HepG2 (cell line): ENCODE results near the gene BPIFB6. TPM values are rescaled to one million over a fixed set of nuclear protein-coding genes. Genes with fewer than 3 reads are reported as not detected.

Source experiments
- ATAC-seq: fragments of 200-7000 bp; cut with Tn5 transposase; 3 replicates; pipeline ENCODE4 v1.9.1; 2020; ENCODE audit warnings: mild to moderate bottlenecking, moderate library complexity
- BruUV-seq: library from RNA; stranded (reverse); fragments of 400-500 nt; replicated peaks from 2 replicates; lab custom pipeline; 2021; lab: Mats Ljungman, UMichigan
- CTCF ChIA-PET: fragments of 300-600 bp; formaldehyde crosslinking; extraction: SDS; loops from one replicate; lab custom pipeline; 2021; ENCODE audit warnings: low total read pairs, inconsistent platforms, low intra/inter-chr PET ratio; lab: Yijun Ruan, JAX
- POLR2A ChIA-PET: fragments of 350-600 bp; sonication (Branson Sonifier 250); formaldehyde crosslinking; loops from one replicate; lab custom pipeline; 2020; ENCODE audit warnings: antibody characterized with exemption, inconsistent platforms; lab: Yijun Ruan, JAX
- DNase-seq: peaks from one replicate; pipeline ENCODE4 v3.0.0-alpha.2; 2015; ENCODE audit warnings: low spot score
- FAIRE-seq: peaks from 3 replicates; lab custom pipeline; 2011; peaks lifted over from hg19 to GRCh38; lab: Jason Lieb, UNC
- H2AFZ ChIP-seq: one replicate; pipeline ENCODE4 v1.6.1; 2011; ENCODE audit warnings: low read length, inconsistent platforms
- H3K27ac ChIP-seq: fragments of 300-600 bp; 3 replicates; pipeline ENCODE4 v1.8.0; 2011; ENCODE audit warnings: mixed run types, mild to moderate bottlenecking, mixed read lengths, low read length, inconsistent platforms; ENCODE audit not compliant: insufficient read depth; ENCODE audit errors: extremely low read length
- H3K27me3 ChIP-seq, 2 experiments: fragments of 200-600 bp in 1 of 2; 2 replicates in 1 of 2; 3 replicates in 1 of 2; pipeline versions ENCODE4 v1.6.0 to v1.8.0; 2011; ENCODE audit warnings: low read length in 2 of 2, mild to moderate bottlenecking in 2 of 2, moderate library complexity in 2 of 2, inconsistent platforms in 1 of 2; ENCODE audit not compliant: insufficient read depth in 2 of 2, control insufficient read depth in 1 of 2
- H3K36me3 ChIP-seq, 2 experiments: fragments of 200-600 bp in 1 of 2; replicated peaks in 1 of 2; 2 replicates in 1 of 2; 3 replicates in 1 of 2; pipeline versions ENCODE4 v1.5.1 to v1.8.0; 2011; ENCODE audit warnings: low read length in 2 of 2, inconsistent platforms in 1 of 2; ENCODE audit not compliant: insufficient read depth in 2 of 2, control insufficient read depth in 1 of 2
- H3K4me1 ChIP-seq: 2 replicates; pipeline ENCODE4 v1.5.1; 2012; ENCODE audit warnings: low read length, inconsistent platforms; ENCODE audit not compliant: insufficient read depth
- H3K4me2 ChIP-seq: 2 replicates; pipeline ENCODE4 v1.6.0; 2011; ENCODE audit warnings: low read depth, low read length, inconsistent platforms
- H3K4me3 ChIP-seq, 3 experiments: fragments of 200-600 bp in 1 of 3; sonication (generic), shearing (Covaris generic) in 1 of 3; replicated peaks in 1 of 3; 2 replicates each; pipeline ENCODE4 v1.5.1; 2011 to 2016; ENCODE audit warnings: low read length in 3 of 3, inconsistent platforms in 2 of 3, low read depth in 2 of 3, mild to moderate bottlenecking in 2 of 3, control low read depth in 1 of 3, mixed read lengths in 1 of 3; ENCODE audit not compliant: insufficient read depth in 1 of 3
- H3K79me2 ChIP-seq: one replicate; pipeline ENCODE4 v1.6.1; 2011; ENCODE audit warnings: low read length, inconsistent platforms; ENCODE audit not compliant: insufficient read depth
- H3K9ac ChIP-seq: 2 replicates; pipeline ENCODE4 v1.6.0; 2011; ENCODE audit warnings: mild to moderate bottlenecking, low read depth, low read length, inconsistent platforms; ENCODE audit not compliant: insufficient read depth
- H3K9me3 ChIP-seq: 2 replicates; pipeline ENCODE4 v1.5.1; 2012; ENCODE audit warnings: mild to moderate bottlenecking, low read length
- H4K20me1 ChIP-seq: 2 replicates; pipeline ENCODE4 v1.6.0; 2011; ENCODE audit warnings: inconsistent platforms, mild to moderate bottlenecking, low read length, moderate library complexity; ENCODE audit not compliant: insufficient read depth
- ASH2L ChIP-seq: fragments of 300-600, 200-600 bp; sonication (generic); IDR thresholded peaks from 2 replicates; pipeline ENCODE4 v1.7.0; 2017; ENCODE audit warnings: low read depth, mild to moderate bottlenecking, moderate library complexity, mixed read lengths, low read length; ENCODE audit not compliant: insufficient read length
- CREB1 ChIP-seq, 2 experiments: fragments of 450-650 bp in 1 of 2; IDR thresholded peaks; 2 replicates each; pipeline ENCODE4 v1.6.1; 2016 to 2017; ENCODE audit warnings: control low read depth in 1 of 2, mild to moderate bottlenecking in 1 of 2, missing compliant biosample characterization in 1 of 2, missing genetic modification characterization in 1 of 2
- IKZF4 ChIP-seq: sonication (generic); formaldehyde crosslinking; IDR thresholded peaks from 2 replicates; pipeline ENCODE4 v1.5.1; 2020; ENCODE audit warnings: borderline replicate concordance, mild to moderate bottlenecking, low read depth, missing genetic modification reagents; ENCODE audit errors: not compliant biosample characterization
- PATZ1 ChIP-seq: sonication (generic); formaldehyde crosslinking; IDR thresholded peaks from 2 replicates; pipeline ENCODE4 v1.4.0; 2020; ENCODE audit warnings: missing genetic modification reagents
- RXRA ChIP-seq: sonication (generic); formaldehyde crosslinking; IDR thresholded peaks from 2 replicates; pipeline ENCODE4 v1.5.1; 2020; ENCODE audit warnings: missing genetic modification reagents
- SMAD9 ChIP-seq: sonication (generic); formaldehyde crosslinking; IDR thresholded peaks from 2 replicates; pipeline ENCODE4 v1.5.1; 2020; ENCODE audit warnings: mild to moderate bottlenecking, missing genetic modification reagents
- TBX2 ChIP-seq: sonication (generic); formaldehyde crosslinking; IDR thresholded peaks from 2 replicates; pipeline ENCODE4 v1.5.0; 2020; ENCODE audit warnings: missing genetic modification reagents, mild to moderate bottlenecking, borderline replicate concordance
- TRAFD1 ChIP-seq: sonication (generic); formaldehyde crosslinking; IDR thresholded peaks from 2 replicates; pipeline ENCODE4 v1.5.1; 2020; ENCODE audit warnings: missing genetic modification reagents, mild to moderate bottlenecking, borderline replicate concordance
- ZC3H13 ChIP-seq: sonication (generic); formaldehyde crosslinking; IDR thresholded peaks from 2 replicates; pipeline ENCODE4 v1.8.1; 2023; ENCODE audit warnings: mild to moderate bottlenecking, missing genetic modification reagents, moderate library complexity
- ZMYM3 ChIP-seq: sonication (generic); formaldehyde crosslinking; IDR thresholded peaks from 2 replicates; pipeline ENCODE4 v1.5.1; 2020; ENCODE audit warnings: mild to moderate bottlenecking, missing genetic modification reagents
- ZNF564 ChIP-seq: sonication (generic); formaldehyde crosslinking; IDR thresholded peaks from 2 replicates; pipeline ENCODE4 v1.8.1; 2023; ENCODE audit warnings: mild to moderate bottlenecking, missing genetic modification reagents
- ZNF674 ChIP-seq: sonication (generic); formaldehyde crosslinking; IDR thresholded peaks from 2 replicates; pipeline ENCODE4 v1.5.0; 2020; ENCODE audit warnings: low read depth, mild to moderate bottlenecking, missing genetic modification reagents
- ZNF7 ChIP-seq: IDR thresholded peaks from 2 replicates; pipeline ENCODE4 v1.6.1; 2016; ENCODE audit warnings: missing biosample characterization, missing genetic modification reagents
- ZNF784 ChIP-seq: sonication (generic); formaldehyde crosslinking; IDR thresholded peaks from 2 replicates; pipeline ENCODE4 v1.5.1; 2020; ENCODE audit warnings: missing genetic modification reagents, mild to moderate bottlenecking, borderline replicate concordance
- WGBS: methylation state at CpG from one replicate; pipeline ENCODE4 v1.1.6; 2017; ENCODE audit warnings: low lambda C conversion rate; 5-methylcytosine and 5-hydroxymethylcytosine counted together
- in situ Hi-C: cut with HindIII; loops from 2 replicates; pipeline ENCODE4 v1.10.0; 2017; ENCODE audit warnings: low pct_unique_long_range_greater_than_20kb; ENCODE audit not compliant: extremely low pct_ligation_motif_present
- intact Hi-C: fragments of 100-400 bp; cut with micrococcal nuclease; formaldehyde crosslinking; loops from one replicate; pipeline ENCODE4 v1.10.0; 2022; ENCODE audit not compliant: unreplicated experiment
- polyA plus RNA-seq, 8 experiments: library from polyadenylated mRNA; depleted of rRNA in 3 of 8; stranded (reverse) in 7 of 8; unstranded in 1 of 8; fragments of >200 nt; fragmentation: Illumina TruSeq in 4 of 8; extraction: Trizol in 4 of 8; gene quantifications; 2 replicates each; pipeline versions ENCODE4 v1.2.1 to v1.2.3, GENCODE V29; 2011 to 2016; ENCODE audit warnings: low read depth in 4 of 8, missing spikeins in 1 of 8, mixed read lengths in 1 of 8; ENCODE audit not compliant: insufficient read depth in 1 of 8
- total RNA-seq, 5 experiments: library from RNA; depleted of rRNA; stranded (reverse); fragments of >200 nt; fragmentation: Illumina TruSeq; extraction: Trizol; gene quantifications; 2 replicates each; pipeline ENCODE4 v1.2.3, GENCODE V29; 2016; ENCODE audit warnings: low read depth in 1 of 5

Gene BPIFB6
- total and polyA plus RNA-seq, 2 of the 13 experiments (the other 11 are each of a cell fraction or from before 2014, with no cell fraction given): 0.13 to 1.7 TPM

GRCh38 chr20:33046412-33046811 lies 15.0 kb downstream of the BPIFB6 start:
- in situ Hi-C loops: no loop called here
- ATAC-seq (no peak), FAIRE-seq (no peak)

GRCh38 chr20:33051333-33051732 lies 19.9 kb downstream of the BPIFB6 start:
- Histone ChIP-seq H3K9me3 (no peaks in the 10 kb centered on the region), H3K79me2 (no peaks in the 10 kb centered on the region), H2AFZ (no peak overlapping the region), H4K20me1 (no peaks in the 10 kb centered on the region), H3K9ac (no peak overlapping the region), H3K4me3 (no peak overlapping the region), H3K4me1 (peaks cover 17% of the 10 kb centered on the region), H3K27me3 (peaks cover 0 to 27% of the 10 kb centered on the region in 2 experiments; a peak in 2 of 5 replicates), H3K27ac (no peak overlapping the region), H3K36me3 (no peaks in the 10 kb centered on the region), H3K4me2 (peak overlapping the region; percentile 19; the same call in 1 of the 2 replicates)
- DNase-seq (peak; percentile 40), FAIRE-seq (peak; percentile 69), ATAC-seq (peak; percentile 83)
- intact Hi-C loops (no loop called here), in situ Hi-C loops (no loop called here)
- CTCF ChIA-PET: no interaction called here
- POLR2A ChIA-PET: no interaction called here
- 0% methylated on average over 4 of the region's 4 CpGs for WGBS
- BruUV-seq: no TSS peak
- TF ChIP-seq TRAFD1 (CRISPR knock-in tag) (no peak), ZNF784 (CRISPR knock-in tag) (no peak), PATZ1 (CRISPR knock-in tag) (peak; percentile 33; the same call in 1 of the 2 replicates), ZNF674 (CRISPR knock-in tag) (no peak), IKZF4 (CRISPR knock-in tag) (no peak), TBX2 (0 out of 2 replicates have a peak, but pooled peaks have one; percentile 7), RXRA (CRISPR knock-in tag) (0 out of 2 replicates have a peak, but pooled peaks have one; percentile 48), ZNF564 (CRISPR knock-in tag) (peak; percentile 99), ASH2L (no peak), ZMYM3 (CRISPR knock-in tag) (peak; percentile 33; the same call in 1 of the 2 replicates), ZC3H13 (CRISPR knock-in tag) (no peak), CREB1 (IDR thresholded peaks at IDR 0.05) (no peak), CREB1 (CRISPR knock-in tag; IDR thresholded peaks at IDR 0.05) (no peak)

More at GRCh38 chr20:33046412-33046811, 15.0 kb downstream of the BPIFB6 start:
- no peak overlapping the region for H3K27ac ChIP-seq
- H3K4me3 ChIP-seq: no peak overlapping the region
- WGBS: 30% methylated on average over 3 of the region's 3 CpGs
- no peaks in the 10 kb centered on the region for H3K27me3 ChIP-seq
- H3K9ac ChIP-seq: no peak overlapping the region
- POLR2A ChIA-PET: no interaction called here
- H3K79me2 ChIP-seq: no peaks in the 10 kb centered on the region
- no peaks in the 10 kb centered on the region for H3K36me3 ChIP-seq
- peaks cover 42% of the 10 kb centered on the region for H3K4me1 ChIP-seq
- CTCF ChIA-PET: no interaction called here
- H3K4me2 ChIP-seq: no peak overlapping the region
- BruUV-seq: no TSS peak
- DNase-seq: no peak
- H2AFZ ChIP-seq: no peak overlapping the region
- peaks cover 10% of the 10 kb centered on the region; the same call in 1 of the 2 replicates for H3K9me3 ChIP-seq
- intact Hi-C loops: no loop called here
- TF ChIP-seq TBX2 (no peak), SMAD9 (CRISPR knock-in tag) (no peak), ZNF7 (CRISPR knock-in tag) (peak; percentile 98)
- TF ChIP-seq, all 625 proteins: peak for 1
- no peaks in the 10 kb centered on the region for H4K20me1 ChIP-seq
